AG09319 (cell line): Measurements from ENCODE around the gene DSCAM.

Experiments
- DNase-seq: peaks from one replicate; pipeline ENCODE4 v3.0.0-alpha.2; 2010; ENCODE audit warnings: low read depth; ENCODE audit errors: extremely low read depth
- TF ChIP-seq, protein P1 (sequence below): IDR thresholded peaks from 2 replicates; pipeline ENCODE4 v1.5.1; 2011; ENCODE audit warnings: low read depth, mild to moderate bottlenecking, inconsistent platforms, low read length, moderate library complexity

The DSCAM gene

DNA sequence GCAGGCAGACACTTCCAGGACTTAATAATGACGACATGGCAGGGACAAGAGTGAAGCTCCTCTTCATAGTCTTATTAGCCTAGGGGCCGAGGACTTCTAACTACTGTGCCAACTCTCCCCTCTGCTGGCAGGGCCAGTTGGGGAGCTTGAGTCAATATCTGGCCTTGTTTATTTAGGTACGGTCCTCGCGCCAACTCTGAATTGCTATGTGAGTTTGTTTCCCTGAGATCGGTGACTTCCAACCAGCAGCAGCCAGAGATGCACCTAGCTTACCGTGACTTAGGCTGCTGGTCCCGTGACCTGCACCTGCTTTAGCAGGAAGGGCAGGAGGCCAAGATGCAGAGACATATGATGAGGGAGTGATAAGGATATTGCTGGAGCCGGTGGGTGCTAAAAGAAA lies 528.6 kb downstream of the DSCAM start:
- TF ChIP-seq, protein P1, sequence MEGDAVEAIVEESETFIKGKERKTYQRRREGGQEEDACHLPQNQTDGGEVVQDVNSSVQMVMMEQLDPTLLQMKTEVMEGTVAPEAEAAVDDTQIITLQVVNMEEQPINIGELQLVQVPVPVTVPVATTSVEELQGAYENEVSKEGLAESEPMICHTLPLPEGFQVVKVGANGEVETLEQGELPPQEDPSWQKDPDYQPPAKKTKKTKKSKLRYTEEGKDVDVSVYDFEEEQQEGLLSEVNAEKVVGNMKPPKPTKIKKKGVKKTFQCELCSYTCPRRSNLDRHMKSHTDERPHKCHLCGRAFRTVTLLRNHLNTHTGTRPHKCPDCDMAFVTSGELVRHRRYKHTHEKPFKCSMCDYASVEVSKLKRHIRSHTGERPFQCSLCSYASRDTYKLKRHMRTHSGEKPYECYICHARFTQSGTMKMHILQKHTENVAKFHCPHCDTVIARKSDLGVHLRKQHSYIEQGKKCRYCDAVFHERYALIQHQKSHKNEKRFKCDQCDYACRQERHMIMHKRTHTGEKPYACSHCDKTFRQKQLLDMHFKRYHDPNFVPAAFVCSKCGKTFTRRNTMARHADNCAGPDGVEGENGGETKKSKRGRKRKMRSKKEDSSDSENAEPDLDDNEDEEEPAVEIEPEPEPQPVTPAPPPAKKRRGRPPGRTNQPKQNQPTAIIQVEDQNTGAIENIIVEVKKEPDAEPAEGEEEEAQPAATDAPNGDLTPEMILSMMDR = no peak

GRCh38 chr21:40316104-40316503 lies 530.9 kb downstream of the DSCAM start:
- TF ChIP-seq, protein P1 = no peak
- DNase-seq = no peak

More for the DNA sequence above, 528.6 kb downstream of the DSCAM start:
- DNase-seq = no peak

DNA sequence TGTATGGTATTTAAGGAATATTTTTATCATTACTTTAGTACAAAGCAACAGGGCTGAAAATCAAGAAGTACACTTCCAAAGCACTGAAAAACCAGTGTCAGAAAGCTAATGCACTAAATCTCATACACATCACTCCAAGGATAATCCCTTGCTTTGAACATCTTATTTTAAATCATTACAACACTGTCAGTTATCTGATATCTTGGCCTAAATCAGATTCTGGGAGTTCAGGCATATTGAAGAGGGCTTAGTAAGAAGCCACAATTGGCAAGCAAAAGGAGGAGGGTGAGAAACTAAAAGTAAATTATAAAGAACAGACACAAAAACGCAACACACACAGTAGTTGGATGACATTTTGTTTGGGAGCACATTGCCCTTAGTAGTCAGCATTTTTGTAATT lies 531.3 kb downstream of the DSCAM start:
- no peak for DNase-seq
- TF ChIP-seq, protein P1 = no peak

GRCh38 chr21:40313260-40313659 lies 533.7 kb downstream of the DSCAM start:
- DNase-seq = no peak
- TF ChIP-seq, protein P1 = no peak

- TF ChIP-seq, protein P1 = no peak
Observed at GRCh38 chr21:40300300-40300699, 546.7 kb downstream of the DSCAM start.

GRCh38 chr21:40299451-40299850 lies 547.5 kb downstream of the DSCAM start:
- DNase-seq = no peak
- TF ChIP-seq, protein P1 = no peak

More at GRCh38 chr21:40300300-40300699, 546.7 kb downstream of the DSCAM start:
- no peak for DNase-seq

GRCh38 chr21:40294345-40294744 lies 552.6 kb downstream of the DSCAM start:
- TF ChIP-seq, protein P1 = no peak
- DNase-seq = no peak
